Left ventricle myocardium inferior (tissue), 1 donor: Measurements from ENCODE around the gene FHL3. TPM values are rescaled to one million over a fixed set of nuclear protein-coding genes. Genes with fewer than 3 reads are reported as not detected.

Experiments used
- DNase-seq: peaks from one replicate; pipeline ENCODE4 v3.0.0-alpha.2; 2020
- H3K27ac ChIP-seq: fragments of 200-600 bp; replicated peaks from 2 replicates; pipeline ENCODE4 v1.8.0; 2021
- H3K27me3 ChIP-seq: fragments of 200-600 bp; 2 replicates; pipeline ENCODE4 v1.8.0; 2021; ENCODE audit warnings: low read depth
- H3K36me3 ChIP-seq: fragments of 200-600 bp; 2 replicates; pipeline ENCODE4 v1.8.0; 2021
- H3K4me1 ChIP-seq: fragments of 200-600 bp; 2 replicates; pipeline ENCODE4 v1.8.0; 2021
- H3K4me3 ChIP-seq: fragments of 200-600 bp; 2 replicates; pipeline ENCODE4 v1.8.0; 2021; ENCODE audit warnings: mild to moderate bottlenecking, moderate library complexity
- H3K9me3 ChIP-seq: fragments of 200-600 bp; replicated peaks from 2 replicates; pipeline ENCODE4 v1.8.0; 2021
- intact Hi-C: fragments of 100-400 bp; cut with micrococcal nuclease; formaldehyde crosslinking; loops from one replicate; pipeline ENCODE4 v1.11.0; 2022
- total RNA-seq: library from RNA; stranded (reverse); fragmentation: NEBNext Ultra II Directional; extraction: Animal tissue kit (Norgen Biotek cat#: 25700); gene quantifications from one replicate; pipeline ENCODE4 v1.2.1, GENCODE V29; 2021
- TF ChIP-seq, protein P1 (sequence below): fragments of 200-600 bp; IDR thresholded peaks from 2 replicates; pipeline ENCODE4 v1.8.0; 2021; ENCODE audit warnings: antibody characterized with exemption, mild to moderate bottlenecking, borderline replicate concordance
- donor health status: DM: no; HTN: yes; CAD: no; lungs with severe emphysema.

FHL3 gene
- total RNA-seq, 1 donor from 2014 or later: 15.8 TPM

- no peak for DNase-seq
- no peaks in the 10 kb centered on the region for H3K27me3 ChIP-seq
- peaks cover 32% of the 10 kb centered on the region for H3K4me1 ChIP-seq
- TF ChIP-seq, protein P1, sequence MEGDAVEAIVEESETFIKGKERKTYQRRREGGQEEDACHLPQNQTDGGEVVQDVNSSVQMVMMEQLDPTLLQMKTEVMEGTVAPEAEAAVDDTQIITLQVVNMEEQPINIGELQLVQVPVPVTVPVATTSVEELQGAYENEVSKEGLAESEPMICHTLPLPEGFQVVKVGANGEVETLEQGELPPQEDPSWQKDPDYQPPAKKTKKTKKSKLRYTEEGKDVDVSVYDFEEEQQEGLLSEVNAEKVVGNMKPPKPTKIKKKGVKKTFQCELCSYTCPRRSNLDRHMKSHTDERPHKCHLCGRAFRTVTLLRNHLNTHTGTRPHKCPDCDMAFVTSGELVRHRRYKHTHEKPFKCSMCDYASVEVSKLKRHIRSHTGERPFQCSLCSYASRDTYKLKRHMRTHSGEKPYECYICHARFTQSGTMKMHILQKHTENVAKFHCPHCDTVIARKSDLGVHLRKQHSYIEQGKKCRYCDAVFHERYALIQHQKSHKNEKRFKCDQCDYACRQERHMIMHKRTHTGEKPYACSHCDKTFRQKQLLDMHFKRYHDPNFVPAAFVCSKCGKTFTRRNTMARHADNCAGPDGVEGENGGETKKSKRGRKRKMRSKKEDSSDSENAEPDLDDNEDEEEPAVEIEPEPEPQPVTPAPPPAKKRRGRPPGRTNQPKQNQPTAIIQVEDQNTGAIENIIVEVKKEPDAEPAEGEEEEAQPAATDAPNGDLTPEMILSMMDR: no peak
- H3K4me3 ChIP-seq: no peak overlapping the region
- H3K36me3 ChIP-seq: peaks cover 93% of the 10 kb centered on the region
- H3K9me3 ChIP-seq: no peaks in the 10 kb centered on the region
- intact Hi-C loops: no loop called here
- no peak overlapping the region for H3K27ac ChIP-seq
These were observed 16.7 kb upstream of the FHL3 start for GRCh38 chr1:38021969-38022368.

DNA sequence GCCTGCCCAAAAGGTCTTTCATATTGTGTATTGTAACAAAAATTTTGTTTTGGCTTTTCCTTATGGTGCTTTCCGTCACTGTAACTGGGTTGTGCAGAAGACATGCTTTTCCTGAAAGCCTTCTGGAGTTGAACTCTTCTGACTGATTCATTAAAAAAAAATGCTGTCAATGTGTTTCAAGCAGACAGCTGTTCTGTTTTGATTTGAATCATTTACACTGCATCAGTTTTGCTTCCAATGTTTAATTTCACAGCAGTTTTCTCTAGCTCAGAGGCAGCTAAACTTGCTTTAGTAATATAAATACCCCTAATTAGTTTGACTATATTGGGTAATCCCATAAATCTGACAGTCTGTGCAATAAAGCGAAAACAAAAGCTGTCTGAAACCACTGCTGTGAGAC, 15.1 kb upstream of the FHL3 start:
- Histone ChIP-seq H3K27ac (no peak overlapping the region), H3K9me3 (no peaks in the 10 kb centered on the region), H3K27me3 (no peaks in the 10 kb centered on the region), H3K4me1 (peaks cover 48% of the 10 kb centered on the region), H3K36me3 (peaks cover 89% of the 10 kb centered on the region), H3K4me3 (no peak overlapping the region)
- TF ChIP-seq, protein P1: no peak
- intact Hi-C loops: no loop called here
- no peak for DNase-seq

- Histone ChIP-seq H3K36me3 (peaks cover 76% of the 10 kb centered on the region), H3K9me3 (no peaks in the 10 kb centered on the region), H3K4me3 (no peak overlapping the region), H3K4me1 (peaks cover 63% of the 10 kb centered on the region), H3K27me3 (no peaks in the 10 kb centered on the region), H3K27ac (no peak overlapping the region)
- intact Hi-C loops: no loop called here
- TF ChIP-seq, protein P1: peak; percentile 66
- no peak for DNase-seq
These were observed 13.6 kb upstream of the FHL3 start for GRCh38 chr1:38018864-38019343.

GRCh38 chr1:38015978-38016725, 10.8 kb upstream of the FHL3 start:
- H3K4me3 ChIP-seq: peak overlapping the region; percentile 13
- intact Hi-C loops: no loop called here
- peak overlapping the region; percentile 95 for H3K27ac ChIP-seq
- peaks cover 49% of the 10 kb centered on the region for H3K36me3 ChIP-seq
- H3K9me3 ChIP-seq: no peaks in the 10 kb centered on the region
- TF ChIP-seq, protein P1: no peak
- no peak for DNase-seq
- peaks cover 62% of the 10 kb centered on the region for H3K4me1 ChIP-seq
- H3K27me3 ChIP-seq: no peaks in the 10 kb centered on the region

- Histone ChIP-seq H3K4me1 (peaks cover 62% of the 10 kb centered on the region), H3K4me3 (peak overlapping the region; percentile 85), H3K27me3 (no peaks in the 10 kb centered on the region), H3K36me3 (peaks cover 36% of the 10 kb centered on the region), H3K9me3 (no peaks in the 10 kb centered on the region), H3K27ac (peak overlapping the region; percentile 95)
- TF ChIP-seq, protein P1: no peak
- DNase-seq: no peak
- intact Hi-C loops: no loop called here
These were observed 9.6 kb upstream of the FHL3 start for GRCh38 chr1:38014724-38015424.
